Mucosa of rectum (tissue), 2 donors: ENCODE data around the gene ELAVL2.

Source experiments
- H3K27ac ChIP-seq, 2 donors: one replicate each; pipeline ENCODE4 v1.7.0; 2013; ENCODE audit warnings: inconsistent platforms in 2 of 2, low read depth in 2 of 2, low read length in 2 of 2
- H3K27me3 ChIP-seq, 2 donors: one replicate each; pipeline ENCODE4 v1.7.0; 2013; ENCODE audit warnings: low read length in 2 of 2; ENCODE audit not compliant: control insufficient read depth in 2 of 2, insufficient read depth in 2 of 2
- H3K36me3 ChIP-seq, 2 donors: one replicate each; pipeline ENCODE4 v1.7.0; 2013; ENCODE audit warnings: low read length in 2 of 2; ENCODE audit not compliant: control insufficient read depth in 2 of 2, insufficient read depth in 2 of 2
- H3K4me1 ChIP-seq, 2 donors: one replicate each; pipeline ENCODE4 v1.7.0; 2013; ENCODE audit warnings: low read length in 2 of 2, mild to moderate bottlenecking in 1 of 2; ENCODE audit not compliant: control insufficient read depth in 2 of 2, insufficient read depth in 2 of 2
- H3K4me3 ChIP-seq, 2 donors: one replicate each; pipeline ENCODE4 v1.7.0; 2013; ENCODE audit warnings: low read length in 2 of 2
- H3K9ac ChIP-seq, 2 donors: one replicate each; pipeline ENCODE4 v1.7.0; 2013; ENCODE audit warnings: low read length in 2 of 2, low read depth in 1 of 2, mild to moderate bottlenecking in 1 of 2
- H3K9me3 ChIP-seq, 2 donors: one replicate each; pipeline ENCODE4 v1.7.0; 2013; ENCODE audit warnings: low read length in 2 of 2; ENCODE audit not compliant: control insufficient read depth in 2 of 2
- donor health status: healthy.
- donor health status: Normal muscosa, but diverticular disease.

The ELAVL2 gene

GRCh38 chr9:23747088-23748075 is 78.7 kb downstream of the ELAVL2 start:
- Histone ChIP-seq H3K4me3 (no peak overlapping the region), H3K4me1 (peaks cover 0 to 3% of the 10 kb centered on the region in 2 donors), H3K9ac (no peak overlapping the region), H3K9me3 (no peaks in the 10 kb centered on the region), H3K27ac (no peak overlapping the region), H3K27me3 (no peaks in the 10 kb centered on the region), H3K36me3 (no peaks in the 10 kb centered on the region)

GRCh38 chr9:23746317-23746716 is 79.7 kb downstream of the ELAVL2 start:
- Histone ChIP-seq H3K4me3 (no peak overlapping the region), H3K36me3 (no peaks in the 10 kb centered on the region), H3K9me3 (no peaks in the 10 kb centered on the region), H3K4me1 (peaks cover 0 to 3% of the 10 kb centered on the region in 2 donors), H3K27ac (no peak overlapping the region), H3K9ac (no peak overlapping the region), H3K27me3 (no peaks in the 10 kb centered on the region)

- H3K36me3 ChIP-seq = no peaks in the 10 kb centered on the region
- no peaks in the 10 kb centered on the region for H3K27me3 ChIP-seq
- no peak overlapping the region for H3K27ac ChIP-seq
- no peaks in the 10 kb centered on the region for H3K9me3 ChIP-seq
- no peak overlapping the region for H3K9ac ChIP-seq
- no peak overlapping the region for H3K4me3 ChIP-seq
- H3K4me1 ChIP-seq = no peaks in the 10 kb centered on the region
These were observed 83.0 kb downstream of the ELAVL2 start for GRCh38 chr9:23743036-23743435.

GRCh38 chr9:23741351-23741750 is 84.7 kb downstream of the ELAVL2 start:
- H3K27ac ChIP-seq = no peak overlapping the region
- H3K4me3 ChIP-seq = no peak overlapping the region
- H3K4me1 ChIP-seq = no peaks in the 10 kb centered on the region
- H3K36me3 ChIP-seq = no peaks in the 10 kb centered on the region
- H3K9me3 ChIP-seq = no peaks in the 10 kb centered on the region
- no peak overlapping the region for H3K9ac ChIP-seq
- no peaks in the 10 kb centered on the region for H3K27me3 ChIP-seq

GRCh38 chr9:23740531-23740930 is 85.5 kb downstream of the ELAVL2 start:
- Histone ChIP-seq H3K4me1 (no peaks in the 10 kb centered on the region), H3K9me3 (no peaks in the 10 kb centered on the region), H3K9ac (no peak overlapping the region), H3K36me3 (no peaks in the 10 kb centered on the region), H3K27ac (no peak overlapping the region), H3K27me3 (no peaks in the 10 kb centered on the region), H3K4me3 (no peak overlapping the region)

GRCh38 chr9:23739753-23740152 is 86.3 kb downstream of the ELAVL2 start:
- H3K4me1 ChIP-seq = no peaks in the 10 kb centered on the region
- H3K27me3 ChIP-seq = no peaks in the 10 kb centered on the region

GRCh38 chr9:23736293-23736692 is 89.7 kb downstream of the ELAVL2 start:
- Histone ChIP-seq H3K4me1 (no peaks in the 10 kb centered on the region), H3K27me3 (no peaks in the 10 kb centered on the region), H3K27ac (no peak overlapping the region), H3K9me3 (no peaks in the 10 kb centered on the region), H3K9ac (no peak overlapping the region), H3K4me3 (no peak overlapping the region), H3K36me3 (no peaks in the 10 kb centered on the region)

More at GRCh38 chr9:23739753-23740152, 86.3 kb downstream of the ELAVL2 start:
- Histone ChIP-seq H3K9ac (no peak overlapping the region), H3K4me3 (no peak overlapping the region), H3K36me3 (no peaks in the 10 kb centered on the region), H3K9me3 (no peaks in the 10 kb centered on the region), H3K27ac (no peak overlapping the region)

- no peaks in the 10 kb centered on the region for H3K9me3 ChIP-seq
- H3K9ac ChIP-seq = no peak overlapping the region
- H3K36me3 ChIP-seq = no peaks in the 10 kb centered on the region
- no peak overlapping the region for H3K4me3 ChIP-seq
- H3K27ac ChIP-seq = no peak overlapping the region
- H3K27me3 ChIP-seq = no peaks in the 10 kb centered on the region
- no peaks in the 10 kb centered on the region for H3K4me1 ChIP-seq
These were observed 92.5 kb downstream of the ELAVL2 start for GRCh38 chr9:23733495-23734078.

GRCh38 chr9:23731353-23731752 is 94.7 kb downstream of the ELAVL2 start:
- H3K27me3 ChIP-seq = no peaks in the 10 kb centered on the region
- no peaks in the 10 kb centered on the region for H3K4me1 ChIP-seq
- H3K36me3 ChIP-seq = no peaks in the 10 kb centered on the region
- no peak overlapping the region for H3K27ac ChIP-seq
- H3K9me3 ChIP-seq = no peaks in the 10 kb centered on the region
- no peak overlapping the region for H3K9ac ChIP-seq
- no peak overlapping the region for H3K4me3 ChIP-seq

GRCh38 chr9:23730364-23730763 is 95.7 kb downstream of the ELAVL2 start:
- H3K27me3 ChIP-seq = no peaks in the 10 kb centered on the region
- no peaks in the 10 kb centered on the region for H3K9me3 ChIP-seq
- H3K4me1 ChIP-seq = no peaks in the 10 kb centered on the region
- H3K9ac ChIP-seq = no peak overlapping the region
- no peak overlapping the region for H3K27ac ChIP-seq
- no peak overlapping the region for H3K4me3 ChIP-seq
- H3K36me3 ChIP-seq = no peaks in the 10 kb centered on the region
